Lung (tissue), 12 donors: ENCODE measurements around the gene TTLL1. TPM values are rescaled to one million over a fixed set of nuclear protein-coding genes. Genes with fewer than 3 reads are reported as not detected.
A peak's percentile ranks its signal among the peaks of the same experiment; 100 is the strongest.

ENCODE experiments used
- ATAC-seq: fragments of 200-7000 bp; cut with Tn5 transposase; one replicate; pipeline ENCODE4 v1.9.1; 2020; ENCODE audit warnings: moderate number of reproducible peaks; ENCODE audit not compliant: insufficient read depth, low FRiP score
- DNase-seq, 3 donors: peaks; one replicate each; pipeline ENCODE4 v3.0.0-alpha.2; 2013 to 2017
- H3K27ac ChIP-seq, 2 donors: one replicate each; pipeline ENCODE4 v1.5.1; 2013; ENCODE audit warnings: mild to moderate bottlenecking in 2 of 2, moderate library complexity in 2 of 2, control low read depth in 1 of 2, inconsistent platforms in 1 of 2, low read depth in 1 of 2, low read length in 1 of 2
- H3K27me3 ChIP-seq, 3 donors: one replicate each; pipeline ENCODE4 v1.5.1; 2013; ENCODE audit warnings: low read length in 2 of 3; ENCODE audit not compliant: control insufficient read depth in 3 of 3, insufficient read depth in 3 of 3
- H3K36me3 ChIP-seq, 4 donors: one replicate each; pipeline ENCODE4 v1.5.1; 2013; ENCODE audit warnings: low read length in 4 of 4, mild to moderate bottlenecking in 1 of 4, moderate library complexity in 1 of 4; ENCODE audit not compliant: control insufficient read depth in 4 of 4, insufficient read depth in 4 of 4
- H3K4me1 ChIP-seq, 5 donors: one replicate each; pipeline ENCODE4 v1.5.1; 2013; ENCODE audit warnings: low read length in 5 of 5, mild to moderate bottlenecking in 2 of 5, moderate library complexity in 1 of 5; ENCODE audit not compliant: control insufficient read depth in 5 of 5, insufficient read depth in 5 of 5
- H3K4me3 ChIP-seq: one replicate; pipeline ENCODE4 v1.5.1; 2013; ENCODE audit warnings: mild to moderate bottlenecking, control low read depth, moderate library complexity
- H3K9ac ChIP-seq, 2 donors: one replicate each; pipeline ENCODE4 v1.5.1; 2013; ENCODE audit warnings: low read length in 2 of 2, control low read depth in 1 of 2; ENCODE audit not compliant: insufficient read depth in 1 of 2
- H3K9me3 ChIP-seq, 4 donors: one replicate each; pipeline ENCODE4 v1.5.1; 2013; ENCODE audit warnings: low read length in 3 of 4, mild to moderate bottlenecking in 1 of 4, moderate library complexity in 1 of 4; ENCODE audit not compliant: control insufficient read depth in 4 of 4, insufficient read depth in 3 of 4
- WGBS, 2 donors: extraction: QIAGEN DNeasy Blood & Tissue Kit; methylation state at CpG; one replicate each; pipeline ENCODE4 v1.1.7; 2013; 5-methylcytosine and 5-hydroxymethylcytosine counted together
- polyA plus RNA-seq, 2 donors: library from polyadenylated mRNA; stranded (reverse); fragments of 200-250 nt; gene quantifications; one replicate each; pipeline ENCODE4 v1.2.1, GENCODE V29; 2013
- total RNA-seq, 2 donors: library from RNA; depleted of rRNA in 1 of 2; stranded (reverse); fragments of >200 nt in 1 of 2; gene quantifications; one replicate each; pipeline ENCODE4 v1.2.1, GENCODE V29; 2014 to 2021
- TF ChIP-seq, protein P1 (sequence below): IDR thresholded peaks from 2 replicates; pipeline ENCODE4 v1.5.1; 2012; ENCODE audit warnings: mild to moderate bottlenecking; ENCODE audit errors: control extremely low read depth, extremely low read depth
- donor health status: control.
- donor health status: control.
- donor health status: Bipolar disorder and iron deficiency.
- donor health status: healthy.
- donor health status: DM: yes; HTN: yes; CAD: no.

Gene TTLL1
- total and polyA plus RNA-seq, 4 donors = 3.8 to 8.0 (median 5.6) TPM

DNA sequence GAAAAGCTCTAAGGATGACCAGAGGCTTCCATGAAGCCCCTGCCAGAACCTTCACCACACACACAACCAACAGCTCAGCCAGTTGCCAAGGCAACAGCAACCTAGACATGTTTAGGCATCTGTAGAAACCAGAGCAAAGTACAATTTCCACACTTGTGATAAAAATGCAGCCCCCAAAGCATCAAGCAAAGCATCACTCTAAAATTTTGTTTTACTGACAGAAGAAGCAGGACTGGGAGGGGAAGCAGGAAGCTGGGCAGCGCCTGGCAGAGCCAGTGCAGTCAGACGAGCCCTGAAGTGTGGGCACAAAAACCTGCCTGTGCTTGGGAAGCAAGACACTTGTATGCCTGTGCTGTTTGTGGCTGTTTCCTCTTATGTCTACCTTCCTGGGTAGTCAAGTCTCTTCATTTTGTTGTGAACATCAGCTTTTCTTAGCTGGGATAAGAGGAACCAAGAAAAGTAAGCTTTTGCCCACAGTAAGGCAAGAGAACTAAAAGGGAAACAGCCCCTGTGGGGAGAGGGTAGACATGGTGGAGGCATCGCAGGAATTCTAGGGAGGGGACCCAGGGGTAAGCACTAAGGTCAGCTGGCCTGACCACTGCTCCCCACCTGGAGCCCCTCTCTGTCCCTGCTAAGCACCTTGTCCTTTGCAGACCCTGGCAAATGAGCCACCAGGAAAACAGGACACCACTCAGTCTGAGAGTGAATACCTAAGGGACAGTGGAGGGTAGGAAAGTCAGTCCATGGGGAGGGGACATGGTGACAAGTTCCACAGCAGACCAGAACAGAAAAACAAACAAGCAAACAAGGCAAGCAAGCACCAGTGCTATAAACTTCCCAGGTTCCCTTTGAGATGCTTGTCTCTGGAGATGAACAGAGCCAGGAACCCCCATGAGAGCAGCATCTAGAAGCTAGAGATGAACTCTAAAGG is 87.7 kb downstream of the TTLL1 start:
- peaks cover 0 to 3% (median 0%) of the 10 kb centered on the region in 4 donors for H3K9me3 ChIP-seq
- H3K27me3 ChIP-seq = no peaks in the 10 kb centered on the region
- H3K9ac ChIP-seq = no peak overlapping the region
- H3K4me1 ChIP-seq = peaks cover 5 to 50% (median 15%) of the 10 kb centered on the region in 5 donors
- peak overlapping the region in 1 of 2 donors; percentile 86 for H3K27ac ChIP-seq
- no peak for DNase-seq
- no peaks in the 10 kb centered on the region for H3K36me3 ChIP-seq
- no peak overlapping the region for H3K4me3 ChIP-seq
- ATAC-seq = no peak
- WGBS, 2 donors = 18 to 24% methylated on average over 3 of the region's 3 CpGs
- TF ChIP-seq, protein P1, sequence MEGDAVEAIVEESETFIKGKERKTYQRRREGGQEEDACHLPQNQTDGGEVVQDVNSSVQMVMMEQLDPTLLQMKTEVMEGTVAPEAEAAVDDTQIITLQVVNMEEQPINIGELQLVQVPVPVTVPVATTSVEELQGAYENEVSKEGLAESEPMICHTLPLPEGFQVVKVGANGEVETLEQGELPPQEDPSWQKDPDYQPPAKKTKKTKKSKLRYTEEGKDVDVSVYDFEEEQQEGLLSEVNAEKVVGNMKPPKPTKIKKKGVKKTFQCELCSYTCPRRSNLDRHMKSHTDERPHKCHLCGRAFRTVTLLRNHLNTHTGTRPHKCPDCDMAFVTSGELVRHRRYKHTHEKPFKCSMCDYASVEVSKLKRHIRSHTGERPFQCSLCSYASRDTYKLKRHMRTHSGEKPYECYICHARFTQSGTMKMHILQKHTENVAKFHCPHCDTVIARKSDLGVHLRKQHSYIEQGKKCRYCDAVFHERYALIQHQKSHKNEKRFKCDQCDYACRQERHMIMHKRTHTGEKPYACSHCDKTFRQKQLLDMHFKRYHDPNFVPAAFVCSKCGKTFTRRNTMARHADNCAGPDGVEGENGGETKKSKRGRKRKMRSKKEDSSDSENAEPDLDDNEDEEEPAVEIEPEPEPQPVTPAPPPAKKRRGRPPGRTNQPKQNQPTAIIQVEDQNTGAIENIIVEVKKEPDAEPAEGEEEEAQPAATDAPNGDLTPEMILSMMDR = no peak

DNA sequence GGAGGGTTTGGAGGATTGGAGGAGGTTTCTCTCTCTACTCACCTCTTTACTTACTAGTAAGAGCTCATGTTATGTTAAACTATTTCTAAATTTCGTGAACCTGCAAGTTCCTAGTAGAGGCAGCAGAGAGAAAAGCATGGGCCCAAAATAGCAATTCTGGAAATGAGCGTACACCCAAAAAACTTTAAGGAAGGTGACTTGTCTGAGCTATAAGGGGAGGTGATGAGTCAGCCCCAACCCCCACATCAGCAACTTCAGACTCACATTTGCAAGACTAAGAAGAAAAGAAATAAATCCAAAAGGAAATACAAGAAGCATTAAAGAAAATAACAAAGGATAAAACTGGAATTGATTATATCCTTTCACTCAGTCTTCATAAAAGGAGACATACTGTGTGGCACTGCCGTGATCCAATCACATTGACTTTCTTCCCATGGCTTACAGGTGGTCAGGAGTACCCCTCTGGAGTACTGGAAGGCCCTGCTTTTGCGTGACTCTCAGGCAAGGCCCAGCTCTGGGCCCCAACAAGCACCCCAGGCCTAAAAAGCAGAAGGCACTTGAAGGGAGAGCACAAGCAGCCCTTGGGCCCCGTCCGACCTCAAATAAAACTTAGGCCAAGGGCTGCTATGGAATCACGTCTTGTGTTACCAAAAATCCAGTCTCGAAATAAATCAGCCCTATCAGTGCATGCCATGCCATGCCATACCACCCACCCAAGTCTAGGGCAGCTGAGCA is 88.6 kb downstream of the TTLL1 start:
- no peak for DNase-seq
- 67 to 71% methylated on average over 8 of the region's 8 CpGs for WGBS, 2 donors
- H3K36me3 ChIP-seq = no peaks in the 10 kb centered on the region
- peaks cover 0 to 3% (median 0%) of the 10 kb centered on the region in 4 donors for H3K9me3 ChIP-seq
- H3K27ac ChIP-seq = peak overlapping the region in 1 of 2 donors; percentile 86
- ATAC-seq = no peak
- H3K27me3 ChIP-seq = no peaks in the 10 kb centered on the region
- H3K4me1 ChIP-seq = peaks cover 7 to 47% (median 19%) of the 10 kb centered on the region in 5 donors
- H3K9ac ChIP-seq = no peak overlapping the region
- TF ChIP-seq, protein P1 = no peak
- no peak overlapping the region for H3K4me3 ChIP-seq

DNA sequence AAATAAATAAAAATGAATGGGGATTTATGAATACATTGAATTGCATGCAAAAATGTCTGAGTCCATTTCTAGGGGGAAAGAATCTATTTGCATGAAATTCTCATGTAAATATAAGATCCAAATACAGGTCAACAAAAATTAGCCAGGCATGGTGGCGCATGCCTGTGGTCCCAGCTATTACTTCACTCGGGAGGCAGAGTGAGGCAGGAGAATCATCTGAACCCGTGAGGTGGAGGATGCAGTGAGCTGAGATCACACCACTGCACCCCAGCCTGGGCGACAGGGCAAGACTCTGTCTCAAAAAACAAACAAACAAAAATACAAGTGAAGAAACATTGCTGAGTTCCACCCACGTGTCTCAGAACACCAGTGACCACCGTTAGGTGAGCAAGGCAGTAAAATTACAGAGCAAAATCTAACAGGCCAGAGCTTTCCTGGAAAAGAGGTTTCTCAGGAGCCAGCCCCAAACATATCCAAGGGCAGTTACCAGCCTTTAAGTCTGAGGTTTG is 91.6 kb downstream of the TTLL1 start:
- H3K9me3 ChIP-seq = peaks cover 0 to 3% (median 0%) of the 10 kb centered on the region in 4 donors
- no peaks in the 10 kb centered on the region for H3K27me3 ChIP-seq
- WGBS, 2 donors = 65 to 67% methylated on average over 6 of the region's 6 CpGs
- H3K9ac ChIP-seq = no peak overlapping the region
- no peak for ATAC-seq
- TF ChIP-seq, protein P1 = no peak
- no peak for DNase-seq
- H3K36me3 ChIP-seq = no peaks in the 10 kb centered on the region
- H3K27ac ChIP-seq = no peak overlapping the region
- peaks cover 32 to 50% (median 36%) of the 10 kb centered on the region in 5 donors for H3K4me1 ChIP-seq
- no peak overlapping the region for H3K4me3 ChIP-seq
